Neural cell (in vitro differentiated cells): ENCODE results near the gene RASL10A. TPM values are rescaled to one million over a fixed set of nuclear protein-coding genes. Genes with fewer than 3 reads are reported as not detected.

ENCODE experiments used
- H2AFZ ChIP-seq: fragments of 200-600, 300-800 bp; sonication (generic), shearing (Covaris generic); 2 replicates; pipeline ENCODE4 v1.6.0; 2014; ENCODE audit warnings: low read depth, mild to moderate bottlenecking, antibody characterized with exemption, low read length, moderate library complexity
- H3F3A ChIP-seq: fragments of 200-600 bp; shearing (Covaris generic); 2 replicates; pipeline ENCODE4 v1.6.1; 2016; ENCODE audit warnings: mild to moderate bottlenecking, moderate library complexity, mixed read lengths, antibody characterized with exemption, low read length; ENCODE audit not compliant: insufficient read depth, poor library complexity, severe bottlenecking
- H3K27ac ChIP-seq: fragments of 200-600, 300-800 bp; sonication (generic), shearing (Covaris generic); 2 replicates; pipeline ENCODE4 v1.5.1; 2014; ENCODE audit warnings: mild to moderate bottlenecking, low read length, moderate library complexity
- H3K27me3 ChIP-seq: fragments of 300-800, 200-600 bp; sonication (generic), shearing (Covaris generic); 2 replicates; pipeline ENCODE4 v1.6.0; 2014; ENCODE audit warnings: mild to moderate bottlenecking, low read depth, low read length, moderate library complexity; ENCODE audit not compliant: insufficient read depth
- H3K36me3 ChIP-seq: fragments of 300-800, 200-600 bp; sonication (generic), shearing (Covaris generic); 2 replicates; pipeline ENCODE4 v1.5.1; 2014; ENCODE audit warnings: mild to moderate bottlenecking, antibody characterized with exemption, low read length, moderate library complexity; ENCODE audit not compliant: insufficient read depth
- H3K4me2 ChIP-seq: fragments of 300-800, 200-600 bp; sonication (generic), shearing (Covaris generic); 2 replicates; pipeline ENCODE4 v1.6.0; 2014; ENCODE audit warnings: mild to moderate bottlenecking, low read length
- H3K4me3 ChIP-seq: fragments of 300-800, 200-600 bp; sonication (generic), shearing (Covaris generic); 2 replicates; pipeline ENCODE4 v1.5.1; 2014; ENCODE audit warnings: mild to moderate bottlenecking, low read length, moderate library complexity
- H3K79me2 ChIP-seq: fragments of 200-600 bp; shearing (Covaris generic); replicated peaks from 2 replicates; pipeline ENCODE4 v1.6.0; 2014; ENCODE audit warnings: mild to moderate bottlenecking, low read length, moderate library complexity; ENCODE audit not compliant: insufficient read depth
- H3K9ac ChIP-seq: fragments of 300-800, 200-600 bp; sonication (generic), shearing (Covaris generic); 2 replicates; pipeline ENCODE4 v1.6.1; 2016; ENCODE audit warnings: mild to moderate bottlenecking, low read length, mixed read lengths
- H3K9me2 ChIP-seq: fragments of 200-600 bp; shearing (Covaris generic); 2 replicates; pipeline ENCODE4 v1.6.1; 2016; ENCODE audit warnings: mild to moderate bottlenecking, low read length, mixed read lengths; ENCODE audit not compliant: insufficient read depth
- H3K9me3 ChIP-seq: fragments of 200-600, 300-800 bp; sonication (generic), shearing (Covaris generic); 2 replicates; pipeline ENCODE4 v1.6.1; 2016; ENCODE audit warnings: mild to moderate bottlenecking, mixed run types, low read length, moderate library complexity, mixed read lengths
- H4K20me1 ChIP-seq: fragments of 200-600 bp; shearing (Covaris generic); 2 replicates; pipeline ENCODE4 v1.6.1; 2016; ENCODE audit warnings: mild to moderate bottlenecking, mixed run types; ENCODE audit not compliant: insufficient read depth
- EP300 ChIP-seq: fragments of 450-650 bp; conservative IDR thresholded peaks from 2 replicates; pipeline ENCODE4 v1.6.1; 2014; ENCODE audit warnings: antibody characterized with exemption, mild to moderate bottlenecking, moderate library complexity; ENCODE audit not compliant: poor library complexity, severe bottlenecking
- EZH2 ChIP-seq: fragments of 200-600, 300-800 bp; shearing (Covaris generic), sonication (generic); IDR thresholded peaks from 2 replicates; pipeline ENCODE4 v1.6.1; 2014; ENCODE audit warnings: antibody characterized with exemption, low read length, borderline replicate concordance, mild to moderate bottlenecking; ENCODE audit not compliant: insufficient read depth, poor library complexity, severe bottlenecking
- MXI1 ChIP-seq: fragments of 450-650 bp; conservative IDR thresholded peaks from 2 replicates; pipeline ENCODE4 v1.6.1; 2014; ENCODE audit warnings: antibody characterized with exemption, mild to moderate bottlenecking; ENCODE audit not compliant: poor library complexity, severe bottlenecking
- POLR2AphosphoS5 ChIP-seq: IDR thresholded peaks from 2 replicates; pipeline ENCODE4 v1.6.1; 2012
- RAD21 ChIP-seq: fragments of 450-650 bp; conservative IDR thresholded peaks from 2 replicates; pipeline ENCODE4 v1.6.1; 2014; ENCODE audit warnings: antibody characterized with exemption, mild to moderate bottlenecking, moderate library complexity
- SMC3 ChIP-seq: fragments of 450-650 bp; conservative IDR thresholded peaks from 2 replicates; pipeline ENCODE4 v1.6.1; 2014; ENCODE audit warnings: antibody characterized with exemption, mild to moderate bottlenecking, moderate library complexity; ENCODE audit not compliant: poor library complexity
- TAF1 ChIP-seq: IDR thresholded peaks from 2 replicates; pipeline ENCODE4 v1.6.1; 2012; ENCODE audit warnings: low read depth
- polyA plus RNA-seq: library from polyadenylated mRNA; depleted of rRNA; stranded (reverse); fragments of >200 nt; gene quantifications from 2 replicates; pipeline ENCODE4 v1.2.3, GENCODE V29; 2014
- TF ChIP-seq, protein P1 (sequence below): fragments of 450-650 bp; IDR thresholded peaks from 2 replicates; pipeline ENCODE4 v1.5.1; 2014; ENCODE audit warnings: antibody characterized with exemption, mild to moderate bottlenecking, moderate library complexity; ENCODE audit not compliant: poor library complexity, severe bottlenecking
- TF ChIP-seq, protein P2 (sequence below): IDR thresholded peaks from 2 replicates; pipeline ENCODE4 v1.6.1; 2012; ENCODE audit warnings: borderline replicate concordance

RASL10A gene
- polyA plus RNA-seq, 1 donor from 2014 or later = 3.0 TPM

DNA sequence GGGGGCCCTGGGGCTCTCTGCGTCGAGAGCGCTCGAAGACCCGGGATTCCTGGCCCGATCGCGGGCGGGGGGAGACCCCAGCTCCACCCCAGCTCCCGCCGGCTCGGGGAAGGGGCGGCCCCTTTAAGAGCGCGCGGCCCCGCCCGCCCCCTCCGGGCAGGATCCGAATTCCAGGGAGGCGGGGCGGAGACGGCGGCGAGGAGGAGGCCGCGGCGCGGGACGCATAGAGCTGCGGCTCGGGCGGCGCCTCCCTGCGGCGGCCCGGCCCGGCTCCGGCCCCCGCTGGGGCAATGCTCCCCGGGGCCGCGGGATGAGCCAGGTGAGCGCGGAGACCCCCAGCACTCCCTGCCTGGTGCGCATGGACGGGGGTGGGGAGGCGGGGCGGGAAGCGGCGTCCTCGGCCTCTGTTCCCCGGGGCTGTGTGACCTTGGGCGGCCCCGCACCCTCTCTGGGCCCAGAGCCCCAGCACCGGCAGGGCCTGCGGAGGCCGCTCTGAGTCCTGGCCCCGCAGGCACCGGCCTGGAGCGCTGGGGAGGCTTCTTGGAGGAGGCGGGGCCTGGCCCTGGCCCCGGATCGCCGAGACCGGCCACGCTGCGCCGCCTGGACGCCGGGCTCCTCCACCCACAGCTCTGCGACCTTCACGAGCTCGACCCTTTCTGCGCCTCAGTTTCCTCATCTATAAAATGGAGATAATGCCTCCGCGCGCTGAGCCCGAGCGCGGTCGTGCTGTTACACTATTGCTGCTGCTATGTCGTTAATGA is 8.5 kb downstream of the RASL10A start:
- Histone ChIP-seq H4K20me1 (no peaks in the 10 kb centered on the region), H2AFZ (peak overlapping the region; percentile 27), H3K36me3 (no peaks in the 10 kb centered on the region), H3K27me3 (peaks cover 11% of the 10 kb centered on the region), H3F3A (no peaks in the 10 kb centered on the region), H3K4me3 (peak overlapping the region; percentile 68), H3K79me2 (no peaks in the 10 kb centered on the region), H3K27ac (no peak overlapping the region), H3K9me2 (no peaks in the 10 kb centered on the region), H3K4me2 (peak overlapping the region; percentile 59), H3K9ac (peak overlapping the region; percentile 51), H3K9me3 (no peaks in the 10 kb centered on the region)
- TF ChIP-seq POLR2AphosphoS5 = no peak
- no peak for TF ChIP-seq MXI1
- no peak for TF ChIP-seq SMC3
- no peak for TF ChIP-seq EZH2
- TF ChIP-seq, protein P1, sequence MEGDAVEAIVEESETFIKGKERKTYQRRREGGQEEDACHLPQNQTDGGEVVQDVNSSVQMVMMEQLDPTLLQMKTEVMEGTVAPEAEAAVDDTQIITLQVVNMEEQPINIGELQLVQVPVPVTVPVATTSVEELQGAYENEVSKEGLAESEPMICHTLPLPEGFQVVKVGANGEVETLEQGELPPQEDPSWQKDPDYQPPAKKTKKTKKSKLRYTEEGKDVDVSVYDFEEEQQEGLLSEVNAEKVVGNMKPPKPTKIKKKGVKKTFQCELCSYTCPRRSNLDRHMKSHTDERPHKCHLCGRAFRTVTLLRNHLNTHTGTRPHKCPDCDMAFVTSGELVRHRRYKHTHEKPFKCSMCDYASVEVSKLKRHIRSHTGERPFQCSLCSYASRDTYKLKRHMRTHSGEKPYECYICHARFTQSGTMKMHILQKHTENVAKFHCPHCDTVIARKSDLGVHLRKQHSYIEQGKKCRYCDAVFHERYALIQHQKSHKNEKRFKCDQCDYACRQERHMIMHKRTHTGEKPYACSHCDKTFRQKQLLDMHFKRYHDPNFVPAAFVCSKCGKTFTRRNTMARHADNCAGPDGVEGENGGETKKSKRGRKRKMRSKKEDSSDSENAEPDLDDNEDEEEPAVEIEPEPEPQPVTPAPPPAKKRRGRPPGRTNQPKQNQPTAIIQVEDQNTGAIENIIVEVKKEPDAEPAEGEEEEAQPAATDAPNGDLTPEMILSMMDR = no peak
- TF ChIP-seq, protein P2, sequence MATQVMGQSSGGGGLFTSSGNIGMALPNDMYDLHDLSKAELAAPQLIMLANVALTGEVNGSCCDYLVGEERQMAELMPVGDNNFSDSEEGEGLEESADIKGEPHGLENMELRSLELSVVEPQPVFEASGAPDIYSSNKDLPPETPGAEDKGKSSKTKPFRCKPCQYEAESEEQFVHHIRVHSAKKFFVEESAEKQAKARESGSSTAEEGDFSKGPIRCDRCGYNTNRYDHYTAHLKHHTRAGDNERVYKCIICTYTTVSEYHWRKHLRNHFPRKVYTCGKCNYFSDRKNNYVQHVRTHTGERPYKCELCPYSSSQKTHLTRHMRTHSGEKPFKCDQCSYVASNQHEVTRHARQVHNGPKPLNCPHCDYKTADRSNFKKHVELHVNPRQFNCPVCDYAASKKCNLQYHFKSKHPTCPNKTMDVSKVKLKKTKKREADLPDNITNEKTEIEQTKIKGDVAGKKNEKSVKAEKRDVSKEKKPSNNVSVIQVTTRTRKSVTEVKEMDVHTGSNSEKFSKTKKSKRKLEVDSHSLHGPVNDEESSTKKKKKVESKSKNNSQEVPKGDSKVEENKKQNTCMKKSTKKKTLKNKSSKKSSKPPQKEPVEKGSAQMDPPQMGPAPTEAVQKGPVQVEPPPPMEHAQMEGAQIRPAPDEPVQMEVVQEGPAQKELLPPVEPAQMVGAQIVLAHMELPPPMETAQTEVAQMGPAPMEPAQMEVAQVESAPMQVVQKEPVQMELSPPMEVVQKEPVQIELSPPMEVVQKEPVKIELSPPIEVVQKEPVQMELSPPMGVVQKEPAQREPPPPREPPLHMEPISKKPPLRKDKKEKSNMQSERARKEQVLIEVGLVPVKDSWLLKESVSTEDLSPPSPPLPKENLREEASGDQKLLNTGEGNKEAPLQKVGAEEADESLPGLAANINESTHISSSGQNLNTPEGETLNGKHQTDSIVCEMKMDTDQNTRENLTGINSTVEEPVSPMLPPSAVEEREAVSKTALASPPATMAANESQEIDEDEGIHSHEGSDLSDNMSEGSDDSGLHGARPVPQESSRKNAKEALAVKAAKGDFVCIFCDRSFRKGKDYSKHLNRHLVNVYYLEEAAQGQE = no peak
- no peak for TF ChIP-seq EP300
- no peak for TF ChIP-seq RAD21
- TF ChIP-seq TAF1 = no peak

DNA sequence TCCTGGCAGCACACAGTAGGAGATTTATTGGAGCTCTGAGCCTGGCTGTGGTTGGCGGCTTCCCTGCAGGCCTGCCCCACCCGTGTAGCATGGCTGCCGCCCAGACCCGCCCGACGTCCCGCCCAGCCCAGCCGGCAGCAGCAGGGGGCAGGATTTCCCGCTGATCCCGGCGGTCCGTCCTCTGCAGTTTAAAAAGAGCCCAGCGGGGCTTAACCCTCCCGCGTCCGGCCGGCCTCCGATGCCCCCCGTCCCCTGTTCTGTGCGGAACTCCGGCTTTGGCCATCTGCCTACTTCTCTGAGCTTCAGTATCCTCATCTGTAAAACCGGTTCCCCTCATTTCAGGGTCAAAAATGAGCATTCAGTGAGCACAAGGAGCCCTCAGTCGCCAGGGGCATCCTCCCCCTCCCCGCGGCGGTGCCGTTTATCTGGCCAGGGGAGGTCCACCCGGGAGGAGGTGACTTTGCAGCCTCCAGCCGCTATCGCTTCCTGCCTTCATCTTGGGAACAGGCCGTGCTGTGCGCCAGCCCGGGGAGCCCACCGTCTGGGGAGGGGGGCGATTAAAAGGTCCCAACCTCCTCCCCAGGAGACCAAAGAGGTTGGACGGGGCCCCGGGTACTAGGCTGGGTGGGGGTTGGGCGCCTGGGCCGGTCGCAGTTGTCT is 9.2 kb downstream of the RASL10A start, which contains the start of gene GAS2L1:
Gene GAS2L1, plus strand, starts transcription at position 476 of the 660 bp plus-strand sequence. CDS start 1,456 bp downstream, outside the sequence.
- H3K9me3 ChIP-seq = no peaks in the 10 kb centered on the region
- H3K27ac ChIP-seq = no peak within 1 kb of the TSS
- peak within 1 kb of the TSS; percentile 51 for H3K9ac ChIP-seq
- no peaks in the 10 kb centered on the region for H3F3A ChIP-seq
- TF ChIP-seq, protein P1 = peak; percentile 44
- TF ChIP-seq MXI1 = no peak
- H3K4me3 ChIP-seq = peak within 1 kb of the TSS; percentile 68
- H3K27me3 ChIP-seq = peaks cover 11% of the 10 kb centered on the region
- peak within 1 kb of the TSS; percentile 27 for H2AFZ ChIP-seq
- H3K4me2 ChIP-seq = peak within 1 kb of the TSS; percentile 59
- H3K36me3 ChIP-seq = no peaks in the 10 kb centered on the region
- no peaks in the 10 kb centered on the region for H3K9me2 ChIP-seq
- no peaks in the 10 kb centered on the region for H3K79me2 ChIP-seq
- H4K20me1 ChIP-seq = no peaks in the 10 kb centered on the region
